ENCODE data around the gene NDUFB3.
A peak's percentile ranks its signal among the peaks of the same experiment; 100 is the strongest.
"Not testable (repeated sequence)": the region's sequence is repeated elsewhere in the genome, so short reads cannot be mapped to it uniquely, and the experiment has no call there.

The NDUFB3 gene

GRCh38 chr2:201093573-201093972, 21.8 kb downstream of the NDUFB3 start:
- DNase-seq (ENCODE audit: low spot score), result no peak

- no peak for DNase-seq (ENCODE audit: low spot score)
Observed at GRCh38 chr2:201100497-201100896, 28.7 kb downstream of the NDUFB3 start.

- no peak for DNase-seq (ENCODE audit: low spot score)
Observed at GRCh38 chr2:201105759-201106158, 34.0 kb downstream of the NDUFB3 start.

- no peak for DNase-seq (ENCODE audit: low spot score)
Observed at GRCh38 chr2:201107624-201108023, 35.8 kb downstream of the NDUFB3 start.

- DNase-seq (ENCODE audit: low spot score), result no peak
Observed at GRCh38 chr2:201108341-201108740, 36.5 kb downstream of the NDUFB3 start.

- no peak for DNase-seq (ENCODE audit: low spot score)
Observed at GRCh38 chr2:201109186-201109585, 37.4 kb downstream of the NDUFB3 start.

- DNase-seq (ENCODE audit: low spot score), result no peak
Observed at GRCh38 chr2:201110615-201111014, 38.8 kb downstream of the NDUFB3 start.

- no peak for DNase-seq (ENCODE audit: low spot score)
Observed at GRCh38 chr2:201111096-201111495, 39.3 kb downstream of the NDUFB3 start.

- DNase-seq (ENCODE audit: low spot score), result no peak
Observed at GRCh38 chr2:201114350-201114749, 42.5 kb downstream of the NDUFB3 start.

- peak; percentile 21 for DNase-seq (ENCODE audit: low spot score)
Observed at GRCh38 chr2:201114846-201115245, 43.0 kb downstream of the NDUFB3 start.

- DNase-seq (ENCODE audit: low spot score), result peak; percentile 77
Observed at GRCh38 chr2:201116115-201116958, 44.5 kb downstream of the NDUFB3 start, which contains the start of gene CFLAR. CFLAR (plus strand) TSS chr2:201116164; CDS start chr2:201129866, 13,702 bp downstream.

- DNase-seq (ENCODE audit: low spot score), result peak; percentile 85
Observed at GRCh38 chr2:201116959-201117734, 45.3 kb downstream of the NDUFB3 start.

- not testable (repeated sequence) for DNase-seq (ENCODE audit: low spot score)
Observed at GRCh38 chr2:201117735-201118094, 45.9 kb downstream of the NDUFB3 start.

- DNase-seq (ENCODE audit: low spot score), result peak; percentile 94
Observed at GRCh38 chr2:201118121-201118960, 46.5 kb downstream of the NDUFB3 start.

- peak; percentile 68 for DNase-seq (ENCODE audit: low spot score)
Observed at GRCh38 chr2:201118961-201119854, 47.4 kb downstream of the NDUFB3 start.

GRCh38 chr2:201122276-201122675, 50.5 kb downstream of the NDUFB3 start:
- DNase-seq (ENCODE audit: low spot score), result no peak

GRCh38 chr2:201126308-201127151, 54.7 kb downstream of the NDUFB3 start:
- peak; percentile 57 for DNase-seq (ENCODE audit: low spot score)

- DNase-seq (ENCODE audit: low spot score), result peak; percentile 69
Observed at GRCh38 chr2:201127152-201127511, 55.3 kb downstream of the NDUFB3 start.

- DNase-seq (ENCODE audit: low spot score), result peak; percentile 83
Observed at GRCh38 chr2:201127570-201127969, 55.8 kb downstream of the NDUFB3 start.

GRCh38 chr2:201128033-201128432, 56.2 kb downstream of the NDUFB3 start:
- no peak for DNase-seq (ENCODE audit: low spot score)
